ENCODE data around the gene MCU. TPM values are rescaled to one million over a fixed set of nuclear protein-coding genes. Genes with fewer than 3 reads are reported as not detected.

MCU gene
- polyA plus RNA-seq, 1 donor (not counting 4 experiments of a cell fraction or from before 2014, with no cell fraction given): 103 TPM

DNA sequence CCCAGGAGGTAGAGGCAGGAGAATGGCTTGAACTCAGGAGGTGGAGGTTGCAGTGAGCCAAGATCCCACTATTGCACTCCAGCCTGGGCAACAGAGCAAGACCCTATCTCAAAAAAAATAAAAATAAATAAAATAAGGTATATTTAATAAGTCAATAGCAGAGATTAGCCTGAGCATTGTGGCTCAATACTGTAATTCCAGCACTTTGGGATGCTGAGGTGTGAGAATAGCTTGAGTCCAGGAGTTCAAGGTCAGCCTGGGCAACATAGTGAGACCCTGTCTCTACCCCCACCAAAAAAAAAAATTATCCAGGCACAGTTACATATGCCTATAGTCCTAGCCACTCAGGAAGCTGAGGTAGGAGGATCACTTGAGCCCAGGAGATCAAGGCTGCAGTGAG is 163.2 kb downstream of the MCU start:
- no peak overlapping the region for H3K27ac ChIP-seq (ENCODE audit: control insufficient read depth, insufficient read depth, low read length)
- H3K9me1 ChIP-seq (ENCODE audit: control insufficient read depth, extremely low read depth, insufficient read depth, low read length): no peaks in the 10 kb centered on the region
- H3K9ac ChIP-seq (ENCODE audit: control insufficient read depth, extremely low read depth, insufficient read depth, low read length): no peak overlapping the region
- TF ChIP-seq EZH2 (IDR thresholded peaks at IDR 0.05; ENCODE audit: low read length) (no peak), CTCF (optimal IDR thresholded peaks at IDR 0.05 in 1 of 3, IDR thresholded peaks at IDR 0.05 in 1 of 3, conservative IDR thresholded peaks at IDR 0.05 in 1 of 3; ENCODE audit: extremely low read depth in 1 of 3, insufficient read depth in 2 of 3, low read length in 3 of 3) (no peak)
- DNase-seq (ENCODE audit: low read depth, low spot score): no peak
- H4K20me1 ChIP-seq (ENCODE audit: control insufficient read depth, extremely low read depth, insufficient read depth, low read length): no peaks in the 10 kb centered on the region
- H3K36me3 ChIP-seq (ENCODE audit: control insufficient read depth in 2 of 2, extremely low read depth in 1 of 2, insufficient read depth in 2 of 2, low read length in 2 of 2): peaks cover 0 to 5% of the 10 kb centered on the region in 2 experiments
- H3K4me3 ChIP-seq (ENCODE audit: control insufficient read depth in 2 of 3, extremely low read depth in 1 of 3, insufficient read depth in 2 of 3, low read depth in 1 of 3, low read length in 3 of 3): no peak overlapping the region
- peaks cover 2% of the 10 kb centered on the region for H3K9me3 ChIP-seq (ENCODE audit: control insufficient read depth, low read depth, low read length)
- no peak overlapping the region for H2AFZ ChIP-seq (ENCODE audit: control insufficient read depth, low read length)
- no peak for FAIRE-seq
- no peak overlapping the region for H3K4me2 ChIP-seq (ENCODE audit: control insufficient read depth, extremely low read depth, insufficient read depth, low read depth, low read length)
- H3K4me1 ChIP-seq (ENCODE audit: control insufficient read depth, extremely low read depth, insufficient read depth, low read length): no peaks in the 10 kb centered on the region
- H3K27me3 ChIP-seq (ENCODE audit: control insufficient read depth, extremely low read depth, insufficient read depth, low read length): no peaks in the 10 kb centered on the region
- H3K79me2 ChIP-seq (ENCODE audit: control insufficient read depth, insufficient read depth, low read length): no peaks in the 10 kb centered on the region
- dilution Hi-C loops (cut with MboI; ENCODE audit: extremely low pct_ligation_motif_present, low sequenced_read_pairs): no loop called here

GRCh38 chr10:72855790-72856189 is 163.8 kb downstream of the MCU start:
- Histone ChIP-seq H3K9me3 (ENCODE audit: control insufficient read depth, low read depth, low read length) (peaks cover 2% of the 10 kb centered on the region), H2AFZ (ENCODE audit: control insufficient read depth, low read length) (no peak overlapping the region), H3K9ac (ENCODE audit: control insufficient read depth, extremely low read depth, insufficient read depth, low read length) (no peak overlapping the region), H3K79me2 (ENCODE audit: control insufficient read depth, insufficient read depth, low read length) (no peaks in the 10 kb centered on the region), H3K4me1 (ENCODE audit: control insufficient read depth, extremely low read depth, insufficient read depth, low read length) (no peaks in the 10 kb centered on the region), H3K36me3 (ENCODE audit: control insufficient read depth in 2 of 2, extremely low read depth in 1 of 2, insufficient read depth in 2 of 2, low read length in 2 of 2) (peaks cover 0 to 5% of the 10 kb centered on the region in 2 experiments), H4K20me1 (ENCODE audit: control insufficient read depth, extremely low read depth, insufficient read depth, low read length) (no peaks in the 10 kb centered on the region), H3K27ac (ENCODE audit: control insufficient read depth, insufficient read depth, low read length) (no peak overlapping the region), H3K9me1 (ENCODE audit: control insufficient read depth, extremely low read depth, insufficient read depth, low read length) (no peaks in the 10 kb centered on the region), H3K27me3 (ENCODE audit: control insufficient read depth, extremely low read depth, insufficient read depth, low read length) (no peaks in the 10 kb centered on the region), H3K4me2 (ENCODE audit: control insufficient read depth, extremely low read depth, insufficient read depth, low read depth, low read length) (no peak overlapping the region), H3K4me3 (ENCODE audit: control insufficient read depth in 2 of 3, extremely low read depth in 1 of 3, insufficient read depth in 2 of 3, low read depth in 1 of 3, low read length in 3 of 3) (no peak overlapping the region)
- dilution Hi-C loops (cut with MboI; ENCODE audit: extremely low pct_ligation_motif_present, low sequenced_read_pairs): no loop called here
- TF ChIP-seq EZH2 (IDR thresholded peaks at IDR 0.05; ENCODE audit: low read length) (no peak), CTCF (optimal IDR thresholded peaks at IDR 0.05 in 1 of 3, IDR thresholded peaks at IDR 0.05 in 1 of 3, conservative IDR thresholded peaks at IDR 0.05 in 1 of 3; ENCODE audit: extremely low read depth in 1 of 3, insufficient read depth in 2 of 3, low read length in 3 of 3) (no peak)
- FAIRE-seq (no peak), DNase-seq (ENCODE audit: low read depth, low spot score) (no peak)

Data from keratinocyte (primary cell).